22Rv1 (cell line): Measurements from ENCODE around the gene STPG4.

Experiments
- H3K27ac ChIP-seq: fragments of 450-650 bp; 2 replicates; pipeline ENCODE4 v1.5.1; 2017
- CTCF ChIP-seq: fragments of 450-650 bp; IDR thresholded peaks from 2 replicates; pipeline ENCODE4 v1.5.1; 2017; ENCODE audit warnings: mild to moderate bottlenecking
- ZFX ChIP-seq: fragments of 450-650 bp; IDR thresholded peaks from 2 replicates; pipeline ENCODE4 v1.6.1; 2017; ENCODE audit warnings: antibody characterized with exemption, borderline replicate concordance

STPG4 gene

GRCh38 chr2:47039489-47039870 lies 115.6 kb downstream of the STPG4 start:
- H3K27ac ChIP-seq, result no peak overlapping the region
- TF ChIP-seq CTCF (no peak), ZFX (no peak)

DNA sequence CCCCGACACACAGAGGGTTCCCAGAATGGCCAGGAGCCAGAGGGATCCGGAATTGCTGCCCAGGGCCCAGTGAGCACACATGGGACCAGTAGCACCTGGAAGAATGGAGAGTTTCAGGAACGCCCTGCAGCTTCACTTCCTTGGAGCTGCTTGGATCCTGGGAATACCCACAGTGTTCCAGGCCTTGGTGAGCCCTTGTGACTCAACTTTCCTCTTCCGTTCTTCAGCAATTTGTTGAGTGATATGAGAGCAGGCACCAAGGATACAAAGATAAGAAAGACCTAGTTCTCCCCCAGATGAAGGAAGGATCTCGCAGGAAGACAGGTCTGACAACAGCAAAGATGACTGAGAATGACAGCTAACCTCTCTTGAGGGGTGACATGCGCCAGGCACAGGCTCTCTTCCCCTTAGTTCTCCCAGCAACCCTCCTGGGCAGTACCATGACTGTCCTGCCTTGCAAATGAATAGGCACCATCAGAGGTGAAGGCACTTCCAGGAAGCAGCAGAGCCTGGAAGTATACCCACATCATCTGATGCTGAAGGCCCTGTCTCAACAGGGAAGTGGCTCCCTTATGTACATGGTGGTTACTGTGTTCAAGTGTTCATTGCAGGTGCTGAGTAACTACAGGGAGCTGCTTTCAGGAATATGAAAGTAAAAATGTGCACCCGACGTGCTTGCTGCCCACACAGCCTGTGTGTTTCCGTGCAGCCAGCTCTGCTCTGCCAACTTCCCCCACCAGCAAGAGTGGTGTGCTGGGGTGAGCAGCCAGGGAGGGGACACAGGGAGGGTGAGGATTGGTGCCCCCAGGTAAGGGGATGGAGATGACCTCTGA lies 116.2 kb downstream of the STPG4 start:
- H3K27ac ChIP-seq, result no peak overlapping the region

DNA sequence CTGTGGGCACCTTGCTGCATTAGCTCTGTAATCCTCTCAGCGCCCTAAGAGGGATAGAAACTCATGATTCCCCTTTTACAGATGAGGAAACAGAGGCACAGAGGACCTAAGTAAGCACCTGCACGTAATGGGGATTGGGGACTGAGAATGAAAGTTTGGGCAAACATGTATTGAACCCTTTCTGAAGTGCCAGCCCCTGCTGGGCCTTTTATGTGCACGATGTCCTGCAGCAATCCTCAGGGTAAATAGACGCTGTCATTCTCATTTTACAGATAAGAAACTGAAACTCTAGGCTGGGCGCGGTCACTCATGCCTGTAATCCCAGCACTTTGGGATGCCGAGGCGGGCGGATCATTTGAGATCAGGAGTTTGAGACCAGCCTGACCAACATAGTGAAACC lies 117.4 kb downstream of the STPG4 start:
- no peak overlapping the region for H3K27ac ChIP-seq
- TF ChIP-seq ZFX (no peak), CTCF (no peak)

More for the DNA sequence above, 116.2 kb downstream of the STPG4 start:
- TF ChIP-seq CTCF (no peak), ZFX (no peak)
